ENCODE results near the gene THADA.

- no peak for TF ChIP-seq POLR2A (IDR thresholded peaks at IDR 0.05)
- TF ChIP-seq, protein P1, sequence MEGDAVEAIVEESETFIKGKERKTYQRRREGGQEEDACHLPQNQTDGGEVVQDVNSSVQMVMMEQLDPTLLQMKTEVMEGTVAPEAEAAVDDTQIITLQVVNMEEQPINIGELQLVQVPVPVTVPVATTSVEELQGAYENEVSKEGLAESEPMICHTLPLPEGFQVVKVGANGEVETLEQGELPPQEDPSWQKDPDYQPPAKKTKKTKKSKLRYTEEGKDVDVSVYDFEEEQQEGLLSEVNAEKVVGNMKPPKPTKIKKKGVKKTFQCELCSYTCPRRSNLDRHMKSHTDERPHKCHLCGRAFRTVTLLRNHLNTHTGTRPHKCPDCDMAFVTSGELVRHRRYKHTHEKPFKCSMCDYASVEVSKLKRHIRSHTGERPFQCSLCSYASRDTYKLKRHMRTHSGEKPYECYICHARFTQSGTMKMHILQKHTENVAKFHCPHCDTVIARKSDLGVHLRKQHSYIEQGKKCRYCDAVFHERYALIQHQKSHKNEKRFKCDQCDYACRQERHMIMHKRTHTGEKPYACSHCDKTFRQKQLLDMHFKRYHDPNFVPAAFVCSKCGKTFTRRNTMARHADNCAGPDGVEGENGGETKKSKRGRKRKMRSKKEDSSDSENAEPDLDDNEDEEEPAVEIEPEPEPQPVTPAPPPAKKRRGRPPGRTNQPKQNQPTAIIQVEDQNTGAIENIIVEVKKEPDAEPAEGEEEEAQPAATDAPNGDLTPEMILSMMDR (IDR thresholded peaks at IDR 0.05), result no peak
- no peak for TF ChIP-seq EP300 (IDR thresholded peaks at IDR 0.05)
These were observed 73.7 kb downstream of the THADA start for GRCh38 chr2:43522177-43522576.

Measured in upper lobe of left lung (tissue), 4 donors.